Stimulated activated CD8-positive, alpha-beta memory T cell treated with anti-CD3 and anti-CD28 coated beads, Interleukin-7, amount 100 ng/mL, for 1 hour (primary cell): ENCODE results near the gene SGSH.
"Not testable (repeated sequence)": the region's sequence is repeated elsewhere in the genome, so short reads cannot be mapped to it uniquely, and the experiment has no call there.

Experiments used
- DNase-seq, 2 donors: peaks; one replicate each; pipeline ENCODE4 v3.0.0-alpha.2; 2020; ENCODE audit warnings: low read depth in 2 of 2

Gene SGSH

DNA sequence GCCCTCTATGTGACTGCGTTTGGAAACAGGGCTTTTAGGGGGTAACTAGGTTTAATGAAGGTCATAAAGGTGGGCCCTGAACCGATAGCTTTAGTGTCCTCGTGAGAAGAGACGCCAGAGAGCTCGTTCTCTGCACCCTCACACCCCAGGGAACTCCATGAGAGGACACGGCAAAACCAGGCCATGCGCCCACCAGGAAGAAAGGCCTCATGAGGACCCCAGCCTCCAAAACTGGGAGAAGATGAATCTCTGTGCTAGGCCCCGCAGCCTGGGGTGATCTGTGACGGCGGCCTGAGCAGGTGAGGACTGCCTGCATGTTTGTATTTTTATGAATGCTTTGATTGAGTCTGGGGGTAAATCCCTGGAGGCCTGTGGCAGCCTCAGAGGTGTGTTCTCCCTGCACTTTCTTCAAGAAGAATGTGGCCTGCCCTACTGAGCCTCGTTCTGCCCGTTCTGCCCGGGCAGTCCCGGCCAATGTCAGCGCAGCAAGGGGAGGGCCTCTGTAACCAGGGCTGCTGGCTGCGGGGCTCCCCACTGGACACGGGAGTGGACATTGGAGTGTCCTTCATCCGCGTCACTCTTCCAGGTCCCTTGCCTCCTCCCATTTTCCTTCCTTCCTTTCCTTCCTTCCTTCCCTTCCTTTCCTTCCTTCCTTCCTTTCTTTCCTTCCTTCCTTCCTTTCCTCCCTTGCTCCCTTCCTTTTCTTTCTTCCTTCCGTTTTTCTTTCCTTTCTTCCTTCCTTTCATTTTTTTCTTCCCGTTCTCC is 33.7 kb upstream of the SGSH start:
- no peak for DNase-seq

DNA sequence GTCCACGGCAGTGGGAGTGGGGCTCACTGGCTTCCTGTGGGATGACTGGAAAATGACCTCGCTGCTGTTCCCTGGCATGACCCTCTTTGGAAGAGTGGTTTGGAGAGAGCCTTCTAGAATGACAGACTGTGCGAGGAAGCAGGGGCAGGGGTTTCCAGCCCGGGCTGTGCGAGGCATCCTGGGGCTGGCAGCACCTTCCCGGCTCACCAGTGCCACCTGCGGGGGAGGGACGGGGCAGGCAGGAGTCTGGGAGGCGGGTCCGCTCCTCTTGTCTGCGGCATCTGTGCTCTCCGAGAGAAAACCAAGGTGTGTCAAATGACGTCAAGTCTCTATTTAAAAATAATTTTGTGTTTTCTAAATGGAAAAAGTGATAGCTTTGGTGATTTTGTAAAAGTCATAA is 32.7 kb upstream of the SGSH start:
- DNase-seq: peak; percentile 68 to 71

- DNase-seq: no peak
Observed at GRCh38 chr17:80251966-80252365, 31.8 kb upstream of the SGSH start.

DNA sequence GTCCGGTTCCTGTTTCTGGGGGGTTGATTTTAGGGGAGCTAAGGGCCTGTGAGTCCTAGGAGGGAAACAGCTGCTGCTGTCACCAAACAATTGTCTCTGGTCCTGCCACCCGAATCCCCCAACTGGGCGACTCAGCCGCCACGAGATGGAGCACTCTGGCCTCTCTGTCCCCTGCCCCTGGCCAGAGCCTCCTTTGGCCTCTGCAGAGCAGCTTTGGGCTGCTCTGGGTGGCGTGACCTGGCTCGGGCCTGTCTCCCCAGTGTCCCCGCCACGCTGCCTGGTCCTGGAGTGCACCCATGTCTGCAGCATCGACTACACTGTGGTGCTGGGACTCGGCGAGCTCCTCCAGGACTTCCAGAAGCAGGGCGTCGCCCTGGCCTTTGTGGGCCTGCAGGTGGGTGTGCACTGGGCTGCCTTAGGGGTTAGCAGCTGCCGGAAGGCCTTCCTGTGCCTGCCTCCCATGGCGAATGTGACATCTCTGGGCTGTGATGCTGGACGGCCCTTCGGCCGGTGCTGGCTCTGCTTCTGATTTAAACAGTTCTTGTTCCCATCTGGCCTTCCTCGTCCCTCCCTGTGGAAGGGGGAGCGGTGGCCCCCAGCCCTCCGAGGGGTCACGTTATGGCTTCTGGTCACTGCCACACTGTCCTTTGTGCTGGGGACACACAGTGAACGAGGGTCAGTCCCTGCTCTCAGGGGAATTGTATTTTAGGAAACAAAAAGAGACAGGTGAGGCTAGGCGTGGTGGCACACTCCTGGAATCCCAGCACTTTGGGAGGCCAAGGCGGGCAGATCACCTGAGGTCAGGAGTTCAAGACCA is 29.0 kb upstream of the SGSH start:
- DNase-seq: no peak

DNA sequence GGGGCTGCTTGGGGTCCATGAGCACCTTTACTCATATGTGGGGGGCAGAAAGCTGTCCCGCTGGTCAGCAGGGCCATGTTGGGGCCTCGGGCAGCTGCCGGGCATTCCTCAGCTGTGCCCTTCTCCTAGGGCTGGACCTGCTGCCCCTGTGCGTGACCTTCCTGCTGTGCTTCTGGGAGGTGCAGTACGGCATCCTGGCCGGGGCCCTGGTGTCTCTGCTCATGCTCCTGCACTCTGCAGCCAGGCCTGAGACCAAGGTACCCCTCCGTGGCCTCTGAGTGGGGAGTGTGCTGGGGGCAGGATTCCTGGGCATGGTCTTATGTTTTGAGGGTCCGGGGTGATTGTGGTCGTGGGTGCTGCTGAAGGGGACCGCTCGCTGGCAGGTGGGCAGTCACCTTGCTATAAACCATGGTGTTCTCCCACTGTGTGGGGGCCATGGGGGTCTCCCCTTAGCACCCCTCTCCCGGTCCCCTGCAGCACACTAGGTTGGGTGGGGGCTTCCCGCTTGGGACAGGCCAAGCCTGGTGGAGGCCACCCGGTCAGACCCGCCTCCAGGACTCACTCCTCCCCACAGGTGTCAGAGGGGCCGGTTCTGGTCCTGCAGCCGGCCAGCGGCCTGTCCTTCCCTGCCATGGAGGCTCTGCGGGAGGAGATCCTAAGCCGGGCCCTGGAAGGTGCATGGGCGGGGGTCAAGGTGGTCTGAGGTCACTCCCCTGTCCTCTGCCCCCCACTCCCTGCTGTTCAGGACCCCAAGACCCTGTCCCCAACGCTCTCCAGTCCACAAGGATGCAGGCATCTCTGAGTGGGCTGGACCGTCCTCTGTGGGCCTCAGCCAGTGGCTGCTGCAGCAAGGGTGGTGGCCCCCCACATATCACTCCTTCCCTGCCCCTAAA is 28.1 kb upstream of the SGSH start:
- DNase-seq: no peak

GRCh38 chr17:80247561-80247960 is 27.4 kb upstream of the SGSH start:
- no peak for DNase-seq

DNA sequence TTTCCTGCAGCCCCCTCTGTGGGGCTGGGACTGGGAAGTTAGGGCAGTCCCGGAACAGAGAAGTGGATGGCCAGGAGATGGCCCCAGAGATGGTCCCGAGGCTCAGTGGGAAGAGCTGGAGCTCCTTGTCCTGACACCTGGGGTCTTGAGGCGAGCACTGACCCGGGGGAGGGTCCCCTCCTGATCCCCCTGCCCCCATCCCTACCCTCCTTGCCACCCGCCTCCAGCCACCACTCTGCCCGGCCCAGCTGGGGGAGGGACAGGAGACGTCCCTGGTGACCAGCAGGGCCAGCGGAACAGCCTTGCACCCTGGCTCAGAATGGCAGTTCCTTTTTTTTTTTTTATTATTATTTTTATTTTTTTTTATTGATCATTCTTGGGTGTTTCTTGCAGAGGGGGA is 26.6 kb upstream of the SGSH start:
- no peak for DNase-seq

DNA sequence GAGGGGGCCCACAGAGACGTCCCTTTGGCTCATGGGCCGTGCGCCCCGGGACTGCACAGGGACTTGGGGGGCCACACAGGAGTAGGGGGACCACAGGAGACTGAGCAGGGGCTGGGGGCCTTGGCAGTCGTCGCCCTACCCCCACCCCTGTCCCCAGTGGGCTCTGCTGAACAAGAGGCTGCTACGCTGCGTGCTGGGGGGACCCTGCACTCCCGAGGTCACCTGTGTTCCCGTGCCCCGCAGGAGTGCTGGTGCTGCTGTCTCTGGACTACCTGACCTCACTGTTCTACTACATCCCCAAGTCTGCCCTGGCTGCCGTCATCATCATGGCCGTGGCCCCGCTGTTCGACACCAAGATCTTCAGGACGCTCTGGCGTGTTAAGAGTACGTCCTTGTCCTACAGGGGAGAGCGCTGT is 26.1 kb upstream of the SGSH start:
- DNase-seq: no peak

GRCh38 chr17:80245566-80246265 is 25.6 kb upstream of the SGSH start:
- no peak for DNase-seq

DNA sequence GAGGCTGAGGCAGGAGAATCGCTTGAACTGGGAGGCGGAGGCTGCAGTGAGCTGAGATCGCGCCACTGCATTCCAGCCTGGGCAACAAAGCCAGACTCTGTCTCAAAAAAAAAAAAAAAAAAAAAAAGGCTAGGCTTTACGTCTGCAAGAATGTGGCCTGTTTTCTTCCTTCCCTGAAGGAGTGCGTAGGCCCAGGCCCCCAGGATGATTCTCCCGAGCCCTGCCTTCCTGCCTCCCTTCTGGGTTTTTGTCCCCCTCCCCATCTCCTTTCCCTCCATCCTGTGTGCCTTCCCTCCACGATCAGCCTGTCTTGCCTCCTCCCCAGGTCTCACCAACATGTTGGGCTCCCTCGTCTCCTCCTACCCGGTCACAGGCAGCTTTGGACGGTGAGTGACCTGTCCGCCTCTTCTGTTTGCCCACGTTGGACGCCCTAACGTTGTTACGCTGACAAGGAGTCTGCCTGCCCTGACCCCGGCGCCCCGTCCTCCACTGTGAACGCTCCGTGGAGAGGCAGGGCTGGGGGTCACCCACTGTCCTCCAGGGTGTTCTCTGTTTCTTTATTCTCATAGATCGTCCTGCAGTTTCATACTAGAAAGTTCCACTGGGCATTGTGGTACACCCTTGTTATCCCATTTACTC is 24.9 kb upstream of the SGSH start:
- DNase-seq: no peak

- DNase-seq: not testable (repeated sequence)
Observed at GRCh38 chr17:80244448-80244847, 24.3 kb upstream of the SGSH start.

GRCh38 chr17:80243526-80244433 is 23.6 kb upstream of the SGSH start:
- DNase-seq: no peak

DNA sequence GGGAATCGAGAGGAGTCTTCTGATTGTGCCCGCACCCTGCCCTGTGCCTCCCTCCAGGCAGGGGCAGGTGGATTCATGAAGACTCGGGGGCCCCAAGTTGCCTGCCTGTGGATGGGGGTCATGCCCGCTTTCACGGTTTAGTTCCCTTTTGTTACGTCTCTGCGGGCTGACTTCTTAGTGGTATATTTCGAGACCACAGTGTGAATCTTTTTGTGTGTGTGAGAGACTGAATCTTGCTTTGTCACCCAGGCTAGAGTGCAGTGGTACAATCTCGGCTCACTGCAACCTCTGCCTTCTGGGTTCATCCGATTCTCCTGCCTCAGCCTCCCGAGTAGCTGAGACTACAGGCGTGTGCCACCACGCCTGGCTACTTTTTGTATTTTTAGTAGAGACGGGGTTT is 22.4 kb upstream of the SGSH start:
- no peak for DNase-seq

DNA sequence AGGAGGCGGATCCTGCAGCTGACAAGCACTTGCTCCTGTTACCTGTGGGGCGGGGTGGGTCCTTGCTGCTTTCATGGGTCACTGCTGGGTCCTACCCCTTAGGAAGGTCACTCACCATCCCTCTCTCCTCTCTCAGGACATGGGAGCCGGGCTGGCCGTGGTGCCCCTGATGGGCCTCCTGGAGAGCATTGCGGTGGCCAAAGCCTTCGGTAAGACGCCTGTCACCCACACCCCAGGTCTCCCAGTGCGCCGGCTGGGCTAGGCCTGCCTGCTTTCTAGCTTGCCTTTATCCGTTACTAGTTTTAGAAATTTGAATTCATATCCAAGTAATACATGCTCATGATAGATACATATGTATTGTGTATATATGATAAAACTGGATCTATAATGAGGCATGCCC is 17.3 kb upstream of the SGSH start:
- DNase-seq: no peak

GRCh38 chr17:80236911-80237310 is 16.8 kb upstream of the SGSH start:
- DNase-seq: no peak

DNA sequence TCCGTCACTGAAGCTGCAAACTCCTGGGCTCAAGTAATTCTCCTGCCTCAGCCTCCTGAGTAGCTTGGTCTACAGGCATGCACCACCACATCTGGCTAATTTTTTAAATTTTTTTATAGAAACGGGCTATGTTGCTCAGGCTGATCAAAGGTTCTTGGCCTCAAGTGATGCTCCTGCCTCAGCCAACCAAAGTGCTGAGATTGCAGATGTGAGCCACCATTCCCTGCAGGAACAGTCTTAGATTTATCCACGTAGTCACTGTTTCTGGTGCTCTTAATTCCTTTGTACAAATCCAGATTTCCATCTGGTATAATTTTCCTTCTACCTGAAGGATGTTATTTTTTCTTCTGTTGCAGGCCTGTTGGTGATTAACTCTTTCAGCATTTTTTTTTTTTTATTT is 13.1 kb upstream of the SGSH start:
- no peak for DNase-seq

- no peak for DNase-seq
Observed at GRCh38 chr17:80232438-80232837, 12.3 kb upstream of the SGSH start.

DNA sequence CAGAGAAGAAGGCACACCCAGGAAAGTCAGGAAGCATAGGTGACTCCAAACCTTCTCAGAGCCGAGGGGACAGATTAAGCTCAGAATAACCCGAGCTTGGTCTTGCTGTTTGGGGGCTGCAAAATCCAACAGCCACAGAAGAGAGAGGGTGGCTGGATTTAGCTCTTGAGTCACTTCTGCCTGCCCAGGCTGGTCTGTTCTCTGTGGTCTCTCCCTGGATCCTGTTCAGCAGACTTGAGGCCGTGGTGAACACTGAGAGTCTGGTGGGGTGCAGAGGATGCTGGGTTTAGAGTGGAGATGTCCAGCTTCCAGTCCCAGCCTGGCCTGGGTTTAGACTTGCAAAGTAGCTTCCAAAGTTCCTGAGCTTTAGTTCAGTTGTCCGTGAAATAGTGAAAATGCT is 8.9 kb upstream of the SGSH start:
- DNase-seq: no peak

DNA sequence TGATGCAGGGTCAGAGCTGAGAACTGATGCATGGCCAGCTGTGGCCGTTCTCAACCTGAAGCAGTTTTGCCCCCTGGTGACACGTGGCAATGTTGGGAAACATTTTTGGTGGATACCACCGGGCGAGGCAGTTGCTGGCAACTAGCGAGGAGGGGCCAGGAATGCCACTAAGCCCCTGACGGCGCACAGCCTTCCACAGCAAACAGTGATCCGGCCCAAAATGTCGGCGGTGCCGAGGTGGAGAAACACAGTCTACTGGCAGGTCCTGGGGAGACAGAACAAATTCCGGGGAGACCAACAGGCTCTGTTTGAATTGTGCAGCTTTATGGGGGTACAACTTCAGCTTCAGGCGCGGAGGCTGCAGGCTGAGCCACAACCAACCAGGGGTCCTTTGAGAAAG is 8.3 kb upstream of the SGSH start:
- DNase-seq: no peak

- no peak for DNase-seq
Observed at GRCh38 chr17:80227666-80228065, 7.5 kb upstream of the SGSH start.
